NCI-H1048 (cell line): ENCODE data around the gene FAM20A.
A peak's percentile ranks its signal among the peaks of the same experiment; 100 is the strongest.
"Not testable (repeated sequence)": the region's sequence is repeated elsewhere in the genome, so short reads cannot be mapped to it uniquely, and the experiment has no call there.

ENCODE experiments used
- DNase-seq: peaks from one replicate; lab custom pipeline; 2025; lab: John Stamatoyannopoulos, UW

FAM20A gene

GRCh38 chr17:68588362-68588761 lies 12.8 kb downstream of the FAM20A start:
- no peak for DNase-seq

GRCh38 chr17:68587847-68588246 lies 13.3 kb downstream of the FAM20A start:
- DNase-seq, result no peak

GRCh38 chr17:68587026-68587425 lies 14.1 kb downstream of the FAM20A start:
- DNase-seq, result no peak

- no peak for DNase-seq
Measured at GRCh38 chr17:68585643-68586042, 15.5 kb downstream of the FAM20A start.

GRCh38 chr17:68584581-68585303 lies 16.4 kb downstream of the FAM20A start:
- no peak for DNase-seq

GRCh38 chr17:68582867-68583266 lies 18.3 kb downstream of the FAM20A start:
- not testable (repeated sequence) for DNase-seq

GRCh38 chr17:68581863-68582645 lies 19.1 kb downstream of the FAM20A start:
- DNase-seq, result no peak

GRCh38 chr17:68580236-68580770 lies 20.9 kb downstream of the FAM20A start:
- no peak for DNase-seq

- DNase-seq, result no peak
Measured at GRCh38 chr17:68579194-68579927, 21.8 kb downstream of the FAM20A start.

GRCh38 chr17:68578236-68578635 lies 22.9 kb downstream of the FAM20A start:
- peak; percentile 58 for DNase-seq

- DNase-seq, result no peak
Measured at GRCh38 chr17:68577497-68577821, 23.7 kb downstream of the FAM20A start.

GRCh38 chr17:68576811-68577496 lies 24.2 kb downstream of the FAM20A start:
- DNase-seq, result no peak

- no peak for DNase-seq
Measured at GRCh38 chr17:68576137-68576536, 25.0 kb downstream of the FAM20A start.

GRCh38 chr17:68573338-68573737 lies 27.8 kb downstream of the FAM20A start:
- DNase-seq, result no peak

- DNase-seq, result no peak
Measured at GRCh38 chr17:68572138-68572842, 28.9 kb downstream of the FAM20A start.

- no peak for DNase-seq
Measured at GRCh38 chr17:68570526-68570925, 30.6 kb downstream of the FAM20A start.

- DNase-seq, result no peak
Measured at GRCh38 chr17:68569346-68569745, 31.8 kb downstream of the FAM20A start.

- DNase-seq, result no peak
Measured at GRCh38 chr17:68568581-68568980, 32.6 kb downstream of the FAM20A start.

- no peak for DNase-seq
Measured at GRCh38 chr17:68567581-68567980, 33.6 kb downstream of the FAM20A start.

GRCh38 chr17:68567035-68567434 lies 34.1 kb downstream of the FAM20A start:
- no peak for DNase-seq

- no peak for DNase-seq
Measured at GRCh38 chr17:68566442-68566738, 34.8 kb downstream of the FAM20A start.
